Panc1 (cell line): ENCODE results near the gene MAPT. TPM values are rescaled to one million over a fixed set of nuclear protein-coding genes. Genes with fewer than 3 reads are reported as not detected.
"Not testable (repeated sequence)": the region's sequence is repeated elsewhere in the genome, so short reads cannot be mapped to it uniquely, and the experiment has no call there.

Experiments
- ATAC-seq: fragments of 200-7000 bp; cut with Tn5 transposase; 2 replicates; pipeline ENCODE4 v1.9.1; 2020; ENCODE audit warnings: mild to moderate bottlenecking, moderate library complexity
- BruUV-seq: library from RNA; stranded (reverse); fragments of 400-500 nt; replicated peaks from 2 replicates; lab custom pipeline; 2021; lab: Mats Ljungman, UMichigan
- CTCF ChIA-PET: fragments of 300-600 bp; sonication (Branson Sonifier 250); formaldehyde crosslinking; loops from one replicate; lab custom pipeline; 2022; ENCODE audit warnings: antibody characterized with exemption; lab: Charles Lee
- POLR2A ChIA-PET: fragments of 300-600 bp; sonication (Branson Sonifier 250); formaldehyde crosslinking; loops from one replicate; lab custom pipeline; 2022; ENCODE audit warnings: antibody characterized with exemption; lab: Charles Lee
- DNase-seq: peaks from one replicate; pipeline ENCODE4 v3.0.0-alpha.2; 2010; ENCODE audit warnings: low read depth, low spot score
- H3K27ac ChIP-seq: 2 replicates; pipeline ENCODE4 v1.5.1; 2011; ENCODE audit warnings: mild to moderate bottlenecking, low read length, inconsistent platforms
- H3K27me3 ChIP-seq: fragments of 200-500 bp; sonication (Bioruptor generic); 2 replicates; pipeline ENCODE4 v1.6.0; 2014; ENCODE audit warnings: low read length, inconsistent platforms; ENCODE audit not compliant: control insufficient read depth, insufficient read depth
- H3K36me3 ChIP-seq: fragments of 200-500 bp; sonication (Bioruptor generic); 2 replicates; pipeline ENCODE4 v1.5.1; 2014; ENCODE audit warnings: inconsistent platforms, mild to moderate bottlenecking, low read length, moderate library complexity; ENCODE audit not compliant: control insufficient read depth, insufficient read depth
- H3K4me1 ChIP-seq: 2 replicates; pipeline ENCODE4 v1.5.1; 2011; ENCODE audit warnings: inconsistent platforms, mild to moderate bottlenecking, low read length, moderate library complexity; ENCODE audit not compliant: control insufficient read depth, insufficient read depth
- H3K4me3 ChIP-seq, 2 experiments: 2 replicates each; pipeline ENCODE4 v1.5.1; 2011 to 2012; ENCODE audit warnings: low read depth in 2 of 2, low read length in 2 of 2, mild to moderate bottlenecking in 2 of 2, inconsistent platforms in 1 of 2, moderate library complexity in 1 of 2
- H3K9me3 ChIP-seq: fragments of 200-500 bp; sonication (Bioruptor generic); 2 replicates; pipeline ENCODE4 v1.5.1; 2014; ENCODE audit warnings: low read depth, mild to moderate bottlenecking, inconsistent platforms, low read length, moderate library complexity; ENCODE audit not compliant: control insufficient read depth, insufficient read depth
- CTCF ChIP-seq: fragments of 450-650 bp; IDR thresholded peaks from 2 replicates; pipeline ENCODE4 v1.5.1; 2017; ENCODE audit warnings: mild to moderate bottlenecking
- POLR2AphosphoS5 ChIP-seq: IDR thresholded peaks from 2 replicates; pipeline ENCODE4 v1.6.1; 2012; ENCODE audit warnings: mild to moderate bottlenecking, low read depth, low read length, moderate library complexity
- REST ChIP-seq, 2 experiments: IDR thresholded peaks; 2 replicates each; pipeline ENCODE4 v1.6.1; 2011 to 2012; ENCODE audit warnings: low read depth in 2 of 2, control low read depth in 1 of 2, low read length in 1 of 2, mild to moderate bottlenecking in 1 of 2, moderate library complexity in 1 of 2; ENCODE audit not compliant: insufficient read depth in 1 of 2
- SIN3A ChIP-seq: IDR thresholded peaks from 2 replicates; pipeline ENCODE4 v1.6.1; 2012; ENCODE audit warnings: low read depth, mild to moderate bottlenecking, low read length, moderate library complexity, borderline replicate concordance; ENCODE audit not compliant: insufficient read depth
- TCF7L2 ChIP-seq: IDR thresholded peaks from 2 replicates; pipeline ENCODE4 v1.6.1; 2011; ENCODE audit warnings: mild to moderate bottlenecking, low read depth, low read length, inconsistent platforms
- in situ Hi-C: cut with HindIII; loops from 2 replicates; pipeline ENCODE4 v1.10.0; 2016; ENCODE audit warnings: low sequenced_read_pairs, low pct_unique_long_range_greater_than_20kb
- intact Hi-C: fragments of 100-400 bp; cut with micrococcal nuclease; formaldehyde crosslinking; loops from one replicate; pipeline ENCODE4 v1.10.0; 2022; ENCODE audit not compliant: unreplicated experiment
- total RNA-seq: library from RNA; stranded (reverse); gene quantifications from one replicate; pipeline ENCODE4 v1.2.1, GENCODE V29; 2021; ENCODE audit not compliant: unreplicated experiment

The MAPT gene
- total RNA-seq, 1 experiment from 2014 or later = 0.59 TPM

- no peaks in the 10 kb centered on the region for H3K9me3 ChIP-seq
- intact Hi-C loops = no loop called here
- H3K36me3 ChIP-seq = no peaks in the 10 kb centered on the region
- no peaks in the 10 kb centered on the region for H3K4me1 ChIP-seq
- H3K4me3 ChIP-seq = no peak overlapping the region
- in situ Hi-C loops = no loop called here
- CTCF ChIA-PET = no interaction called here
- no peak for TF ChIP-seq SIN3A
- TF ChIP-seq POLR2AphosphoS5 = no peak
- TF ChIP-seq CTCF = no peak
- no peak for TF ChIP-seq REST (IDR thresholded peaks at IDR 0.05; ENCODE audit: insufficient read depth in 1 of 2, low read depth in 2 of 2, low read length in 1 of 2)
- TF ChIP-seq TCF7L2 = no peak
- POLR2A ChIA-PET = no interaction called here
- no peaks in the 10 kb centered on the region; the same call in 1 of the 2 replicates for H3K27me3 ChIP-seq
- H3K27ac ChIP-seq = no peak overlapping the region
- no peak for ATAC-seq
- DNase-seq = no peak
- no TSS peak for BruUV-seq
These were observed 18.0 kb downstream of the MAPT start for GRCh38 chr17:45912319-45912718.

GRCh38 chr17:45913030-45913429, 18.7 kb downstream of the MAPT start:
- ATAC-seq, H3K27ac ChIP-seq, POLR2A ChIA-PET, H3K4me1 ChIP-seq, DNase-seq, H3K9me3 ChIP-seq, H3K27me3 ChIP-seq, BruUV-seq, H3K4me3 ChIP-seq, in situ Hi-C loops, intact Hi-C loops, H3K36me3 ChIP-seq, CTCF ChIA-PET: not testable (repeated sequence)

GRCh38 chr17:45914047-45914717, 19.8 kb downstream of the MAPT start:
- Histone ChIP-seq H3K9me3 (no peaks in the 10 kb centered on the region), H3K27ac (no peak overlapping the region), H3K4me3 (no peak overlapping the region), H3K4me1 (no peaks in the 10 kb centered on the region), H3K36me3 (no peaks in the 10 kb centered on the region), H3K27me3 (no peaks in the 10 kb centered on the region)
- in situ Hi-C loops (no loop called here), intact Hi-C loops (no loop called here)
- POLR2A ChIA-PET = no interaction called here
- BruUV-seq = no TSS peak
- CTCF ChIA-PET = no interaction called here
- ATAC-seq (no peak), DNase-seq (no peak)
- TF ChIP-seq CTCF = no peak
- TF ChIP-seq REST (IDR thresholded peaks at IDR 0.05; ENCODE audit: insufficient read depth in 1 of 2, low read depth in 2 of 2, low read length in 1 of 2) = no peak
- no peak for TF ChIP-seq TCF7L2
- TF ChIP-seq SIN3A = no peak
- no peak for TF ChIP-seq POLR2AphosphoS5
